Heart left ventricle (tissue), 16 donors: ENCODE data around the gene SRF. TPM values are rescaled to one million over a fixed set of nuclear protein-coding genes. Genes with fewer than 3 reads are reported as not detected.
A peak's percentile ranks its signal among the peaks of the same experiment; 100 is the strongest.

Source experiments
- ATAC-seq, 4 donors: fragments of 200-7000 bp; cut with Tn5 transposase; one replicate each; pipeline ENCODE4 v1.9.1; 2020 to 2022; ENCODE audit warnings: moderate library complexity in 4 of 4, mild to moderate bottlenecking in 3 of 4, moderate number of reproducible peaks in 1 of 4
- DNase-seq, 5 donors: peaks; one replicate each; pipeline ENCODE4 v3.0.0-alpha.2; 2020
- H3K27ac ChIP-seq, 12 donors: fragments of 200-600 bp; sonication (generic) in 4 of 12; one replicate each; pipeline versions ENCODE4 v1.5.0 to v1.8.0; 2016 to 2022; ENCODE audit warnings: mild to moderate bottlenecking in 2 of 12
- H3K27me3 ChIP-seq, 9 donors: fragments of 200-600 bp; sonication (generic) in 2 of 9; one replicate each; pipeline versions ENCODE4 v1.5.1 to v1.8.0; 2016 to 2022; ENCODE audit warnings: mild to moderate bottlenecking in 3 of 9
- H3K36me3 ChIP-seq, 9 donors: fragments of 200-600 bp; sonication (generic) in 2 of 9; one replicate each; pipeline versions ENCODE4 v1.5.0 to v1.8.0; 2018 to 2022; ENCODE audit warnings: mild to moderate bottlenecking in 2 of 9
- H3K4me1 ChIP-seq, 12 donors: fragments of 200-600 bp; sonication (generic) in 4 of 12; one replicate each; pipeline versions ENCODE4 v1.5.0 to v1.8.0; 2016 to 2022; ENCODE audit warnings: mild to moderate bottlenecking in 3 of 12
- H3K4me3 ChIP-seq, 12 donors: fragments of 200-600 bp; sonication (generic) in 4 of 12; one replicate each; pipeline versions ENCODE4 v1.5.0 to v1.8.0; 2017 to 2022; ENCODE audit warnings: mild to moderate bottlenecking in 9 of 12, moderate library complexity in 4 of 12
- H3K9me3 ChIP-seq, 12 donors: fragments of 200-600 bp; sonication (generic) in 4 of 12; one replicate each; pipeline versions ENCODE4 v1.5.0 to v1.8.0; 2016 to 2022; ENCODE audit warnings: mild to moderate bottlenecking in 1 of 12
- CTCF ChIP-seq, 12 donors: fragments of 200-600 bp; sonication (generic) in 4 of 12; IDR thresholded peaks; one replicate each; pipeline versions ENCODE4 v1.5.0 to v1.8.0; 2018 to 2022; ENCODE audit warnings: antibody characterized with exemption in 12 of 12, mild to moderate bottlenecking in 5 of 12
- POLR2A ChIP-seq, 2 donors: fragments of 450-650 bp; IDR thresholded peaks; one replicate each; pipeline ENCODE4 v1.6.1; 2017; ENCODE audit warnings: antibody characterized with exemption in 2 of 2, mild to moderate bottlenecking in 2 of 2, moderate library complexity in 2 of 2
- WGBS, 4 donors: extraction: QIAGEN DNeasy Blood & Tissue Kit in 2 of 4; methylation state at CpG; one replicate each; pipeline versions ENCODE4 v1.1.5 to v1.1.7; 2013 to 2018; 5-methylcytosine and 5-hydroxymethylcytosine counted together
- intact Hi-C, 10 donors: fragments of 100-400 bp; cut with DNase I; formaldehyde crosslinking; loops; one replicate each; pipeline versions ENCODE4 v1.11.1 to v1.14.2; 2022
- polyA plus RNA-seq, 2 donors: library from polyadenylated mRNA; stranded (reverse); fragments of 200-250 nt; gene quantifications; one replicate each; pipeline ENCODE4 v1.2.3, GENCODE V29; 2013
- total RNA-seq, 9 donors: library from RNA; depleted of rRNA in 2 of 9; stranded (reverse); fragments of >200 nt in 2 of 9; fragmentation: NEBNext Ultra II Directional in 3 of 9; extraction: Animal tissue kit (Norgen Biotek cat#: 25700) in 3 of 9; gene quantifications; one replicate each; pipeline versions ENCODE4 v1.1.0 to v1.2.4, GENCODE V29; 2016 to 2023
- donor health status: ischemic (EF 13 %, LVEDD 7.1; RV severe dilation, severe dysfunction).
- donor health status: healthy with polysubstance abuse.
- donor health status: DM: no; HTN: yes; CAD: no.
- donor health status: DM: no; HTN: no; CAD: no.
- donor health status: ischemic (EF 25% LVEDD 6.9; RV normal size, moderate dysfunction).
- donor health status: ischemic (EF 25% LVEDD 5.7; RV mildly dilated, moderate dysfunction).
- donor health status: healthy.
- donor health status: DM: yes; HTN: yes; CAD: no.
- donor health status: ischemic (EF 35%, LVEDD 5.7; RV mildly dilated, moderate dysfunction).
- donor health status: nonischemic (EF 11% LVEDD 7.7; RV severe dilation, severe dysfunction).
- donor health status: DM: yes; HTN: yes; CAD: no.
- donor health status: PGD.
- donor health status: ischemic (EF 29% LVEDD 5.4; RV normal size, mild dysfunction).
- donor health status: nonischemic (EF 23%, LVEDD 6.1; RV moderate dilation, normal function).

Gene SRF
- total and polyA plus RNA-seq, 11 donors: 43.5 to 94.4 (median 73.3) TPM

DNA sequence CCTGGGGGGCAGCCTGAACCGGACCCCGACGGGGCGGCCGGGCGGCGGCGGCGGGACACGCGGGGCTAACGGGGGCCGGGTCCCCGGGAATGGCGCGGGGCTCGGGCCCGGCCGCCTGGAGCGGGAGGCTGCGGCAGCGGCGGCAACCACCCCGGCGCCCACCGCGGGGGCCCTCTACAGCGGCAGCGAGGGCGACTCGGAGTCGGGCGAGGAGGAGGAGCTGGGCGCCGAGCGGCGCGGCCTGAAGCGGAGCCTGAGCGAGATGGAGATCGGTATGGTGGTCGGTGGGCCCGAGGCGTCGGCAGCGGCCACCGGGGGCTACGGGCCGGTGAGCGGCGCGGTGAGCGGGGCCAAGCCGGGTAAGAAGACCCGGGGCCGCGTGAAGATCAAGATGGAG is 636 bp downstream of the SRF start:
- Histone ChIP-seq H3K36me3 (peaks cover 0 to 20% (median 18%) of the 10 kb centered on the region in 9 donors), H3K4me3 (peak overlapping the region; percentile 73 to 100 (median 94)), H3K27me3 (no peaks in the 10 kb centered on the region), H3K9me3 (no peaks in the 10 kb centered on the region), H3K4me1 (peaks cover 8 to 44% (median 38%) of the 10 kb centered on the region in 12 donors), H3K27ac (peak overlapping the region; percentile 89 to 100 (median 98))
- WGBS, 4 donors: 0 to 1% (median 1%) methylated on average over 36 to 57 of the region's 57 CpGs
- intact Hi-C loops: loop anchor here in 1 of 10 donors (5.0 kb wide), 1 partner anchor 114 kb away; the partner anchor contains the start of genes KLC4 and MRPL2
- TF ChIP-seq CTCF (IDR thresholded peaks at IDR 0.05): no peak
- TF ChIP-seq POLR2A (IDR thresholded peaks at IDR 0.05): no peak
- peak in 2 of 5 donors; percentile 36 to 75 for DNase-seq
- no peak for ATAC-seq

DNA sequence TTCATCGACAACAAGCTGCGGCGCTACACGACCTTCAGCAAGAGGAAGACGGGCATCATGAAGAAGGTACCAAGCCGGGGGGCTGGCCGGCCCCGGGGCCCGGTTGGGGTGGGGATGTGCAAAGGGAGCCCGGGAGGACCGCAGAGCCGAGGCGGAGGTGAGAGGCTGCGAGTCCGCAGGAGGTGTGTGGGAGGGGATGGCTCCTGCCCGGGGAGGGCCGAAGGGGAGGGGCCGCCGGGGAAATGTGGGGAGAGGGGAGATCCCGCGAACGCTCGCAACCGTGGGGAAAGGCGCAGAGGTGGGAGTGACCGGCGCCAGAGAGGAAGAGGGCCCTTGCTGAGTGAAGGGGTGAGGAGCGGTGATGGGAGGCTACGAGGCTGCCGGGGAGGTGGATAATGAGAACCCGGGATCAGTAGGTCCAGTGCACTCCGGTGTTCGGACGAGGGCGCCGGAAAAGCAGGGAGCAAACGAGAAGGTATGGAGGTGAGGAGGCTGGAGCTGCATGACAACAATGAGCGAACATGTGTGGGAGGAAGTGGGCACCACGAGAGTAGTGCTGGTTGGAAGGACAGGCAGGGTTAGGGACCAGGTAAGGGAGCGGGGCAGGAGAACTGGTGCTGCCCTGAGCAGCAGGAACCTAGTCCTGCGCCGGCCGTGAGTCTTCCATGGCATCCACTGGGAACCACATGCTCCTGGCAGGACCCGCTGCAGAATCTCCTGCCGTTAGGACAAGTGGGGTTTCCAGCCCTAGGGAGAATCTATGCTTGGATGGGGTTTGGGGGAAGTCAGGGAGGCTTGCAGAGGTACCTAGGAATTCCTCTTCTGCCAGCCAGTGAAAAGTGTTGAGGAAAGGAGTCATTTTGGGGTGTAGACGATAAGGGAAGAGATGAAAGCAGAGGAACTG is 1.3 kb downstream of the SRF start:
- intact Hi-C loops: loop anchor here in 1 of 10 donors (5.0 kb wide), 1 partner anchor 115 kb away; the partner anchor contains the start of genes KLC4 and MRPL2
- no peak for TF ChIP-seq CTCF (IDR thresholded peaks at IDR 0.05)
- no peak for TF ChIP-seq POLR2A (IDR thresholded peaks at IDR 0.05)
- 2 to 3% (median 2%) methylated on average over 44 to 46 of the region's 46 CpGs for WGBS, 4 donors
- ATAC-seq: no peak
- H3K4me1 ChIP-seq: peaks cover 8 to 44% (median 38%) of the 10 kb centered on the region in 12 donors
- peak overlapping the region; percentile 73 to 100 (median 94) for H3K4me3 ChIP-seq
- peaks cover 0 to 27% (median 24%) of the 10 kb centered on the region in 9 donors for H3K36me3 ChIP-seq
- peak overlapping the region; percentile 89 to 100 (median 98) for H3K27ac ChIP-seq
- peak; percentile 51 to 79 (median 66) for DNase-seq
- H3K27me3 ChIP-seq: no peaks in the 10 kb centered on the region
- no peaks in the 10 kb centered on the region for H3K9me3 ChIP-seq

DNA sequence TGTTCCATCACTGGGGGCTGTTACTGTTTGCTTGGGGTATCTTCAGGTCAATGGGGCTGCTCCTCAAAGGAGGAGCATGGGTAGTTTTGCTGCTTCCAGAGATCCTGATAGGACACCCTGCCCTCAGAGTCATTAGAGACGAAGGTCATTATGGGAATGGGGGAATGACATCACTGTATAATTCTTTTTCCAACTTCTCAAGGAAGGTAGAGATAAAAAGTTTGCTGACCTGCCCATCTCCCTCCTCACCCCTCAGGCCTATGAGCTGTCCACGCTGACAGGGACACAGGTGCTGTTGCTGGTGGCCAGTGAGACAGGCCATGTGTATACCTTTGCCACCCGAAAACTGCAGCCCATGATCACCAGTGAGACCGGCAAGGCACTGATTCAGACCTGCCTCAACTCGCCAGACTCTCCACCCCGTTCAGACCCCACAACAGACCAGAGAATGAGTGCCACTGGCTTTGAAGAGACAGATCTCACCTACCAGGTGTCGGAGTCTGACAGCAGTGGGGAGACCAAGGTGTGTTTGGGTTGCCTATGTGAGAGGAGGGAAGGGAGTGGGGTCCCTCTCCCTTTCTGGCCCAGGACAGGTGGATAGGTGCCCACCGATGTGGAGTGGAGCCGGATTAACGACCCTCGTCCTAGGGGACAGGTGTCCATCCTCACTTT is 2.7 kb downstream of the SRF start:
- ATAC-seq (no peak), DNase-seq (no peak)
- peaks cover 8 to 44% (median 38%) of the 10 kb centered on the region in 12 donors for H3K4me1 ChIP-seq
- no peaks in the 10 kb centered on the region for H3K27me3 ChIP-seq
- whole genome bisulfite sequencing, 4 donors: 33 to 58% (median 45%) methylated on average over 7 to 11 of the region's 11 CpGs
- peak overlapping the region; percentile 87 to 100 (median 98) for H3K27ac ChIP-seq
- intact Hi-C loops: loop anchor here in 1 of 10 donors (5.0 kb wide), 1 partner anchor 116 kb away; the partner anchor contains the start of genes KLC4 and MRPL2
- no peak for TF ChIP-seq CTCF (IDR thresholded peaks at IDR 0.05)
- TF ChIP-seq POLR2A (IDR thresholded peaks at IDR 0.05): peak in 1 of 2 donors; percentile 12
- no peaks in the 10 kb centered on the region for H3K9me3 ChIP-seq
- peaks cover 0 to 40% (median 37%) of the 10 kb centered on the region in 9 donors for H3K36me3 ChIP-seq
- peak overlapping the region in 11 of 12 donors; percentile 25 to 100 (median 95) for H3K4me3 ChIP-seq
